IMR-90 (cell line): Measurements from ENCODE around the gene SPOUT1. TPM values are rescaled to one million over a fixed set of nuclear protein-coding genes. Genes with fewer than 3 reads are reported as not detected.

Source experiments
- ATAC-seq: fragments of 200-7000 bp; cut with Tn5 transposase; 2 replicates; pipeline ENCODE4 v1.9.1; 2020; ENCODE audit warnings: low read depth, mild to moderate bottlenecking, moderate library complexity
- Bru-seq: library from RNA; stranded (reverse); fragments of 400-500 nt; gene quantifications from one replicate; lab custom pipeline; 2021; lab: Mats Ljungman, UMichigan
- BruChase-seq, 2 experiments: library from RNA; stranded (reverse); fragments of 400-500 nt; gene quantifications; one replicate each; lab custom pipeline; 2021; lab: Mats Ljungman, UMichigan
- BruUV-seq: library from RNA; stranded (reverse); fragments of 400-500 nt; replicated peaks from 2 replicates; lab custom pipeline; 2021; lab: Mats Ljungman, UMichigan
- CTCF ChIA-PET: fragments of 300-600 bp; formaldehyde crosslinking; extraction: SDS; loops from one replicate; lab custom pipeline; 2021; ENCODE audit warnings: antibody characterized with exemption; lab: Yijun Ruan, JAX
- POLR2A ChIA-PET: fragments of 300-600 bp; sonication (Branson Sonifier 250); formaldehyde crosslinking; loops from one replicate; lab custom pipeline; 2022; ENCODE audit warnings: antibody characterized with exemption; ENCODE audit not compliant: unreplicated experiment; lab: Charles Lee
- DNase-seq: peaks from one replicate; pipeline ENCODE4 v3.0.0; 2013
- H2AFZ ChIP-seq: replicated peaks from 2 replicates; pipeline ENCODE3; 2013; ENCODE audit warnings: low read length, mild to moderate bottlenecking; ENCODE audit not compliant: poor library complexity
- H2AK5ac ChIP-seq: 2 replicates; pipeline ENCODE4 v1.6.1; 2013; ENCODE audit warnings: low read depth, low read length, inconsistent platforms
- H2AK9ac ChIP-seq: replicated peaks from 2 replicates; pipeline ENCODE3; 2013; ENCODE audit warnings: mild to moderate bottlenecking, low read depth, low read length, moderate library complexity; ENCODE audit not compliant: poor library complexity
- H2BK120ac ChIP-seq: 2 replicates; pipeline ENCODE4 v1.6.1; 2013; ENCODE audit warnings: low read depth, low read length, inconsistent platforms
- H2BK15ac ChIP-seq: 3 replicates; pipeline ENCODE4 v1.6.1; 2013; ENCODE audit warnings: low read depth, low read length, inconsistent platforms
- H2BK20ac ChIP-seq: 2 replicates; pipeline ENCODE4 v1.6.1; 2013; ENCODE audit warnings: low read depth, mild to moderate bottlenecking, inconsistent platforms, low read length, moderate library complexity
- H2BK5ac ChIP-seq: 2 replicates; pipeline ENCODE4 v1.6.1; 2013; ENCODE audit warnings: mild to moderate bottlenecking, low read depth, low read length, inconsistent platforms; ENCODE audit not compliant: poor library complexity, severe bottlenecking
- H3K14ac ChIP-seq: replicated peaks from 2 replicates; pipeline ENCODE4 v1.6.1; 2013; ENCODE audit warnings: low read depth, low read length, inconsistent platforms
- H3K18ac ChIP-seq: 2 replicates; pipeline ENCODE4 v1.6.1; 2013; ENCODE audit warnings: low read depth, low read length, control low read depth
- H3K23ac ChIP-seq: 2 replicates; pipeline ENCODE4 v1.6.1; 2013; ENCODE audit warnings: low read depth, low read length, inconsistent platforms
- H3K27ac ChIP-seq: 2 replicates; pipeline ENCODE4 v1.5.1; 2013; ENCODE audit warnings: mild to moderate bottlenecking, control low read depth, low read length; ENCODE audit not compliant: insufficient read depth
- H3K27me3 ChIP-seq: 2 replicates; pipeline ENCODE4 v1.6.1; 2013; ENCODE audit warnings: low read length; ENCODE audit not compliant: control insufficient read depth, insufficient read depth
- H3K36me3 ChIP-seq: 2 replicates; pipeline ENCODE4 v1.6.1; 2013; ENCODE audit warnings: low read length, mixed read lengths; ENCODE audit not compliant: control insufficient read depth, insufficient read depth
- H3K4ac ChIP-seq: 2 replicates; pipeline ENCODE4 v1.6.1; 2013; ENCODE audit warnings: low read depth, low read length, inconsistent platforms
- H3K4me1 ChIP-seq: 2 replicates; pipeline ENCODE4 v1.6.1; 2013; ENCODE audit warnings: low read length, mixed read lengths; ENCODE audit not compliant: control insufficient read depth, insufficient read depth
- H3K4me2 ChIP-seq: 2 replicates; pipeline ENCODE4 v1.6.1; 2013; ENCODE audit warnings: low read depth, mild to moderate bottlenecking, control low read depth, low read length, moderate library complexity
- H3K4me3 ChIP-seq: 2 replicates; pipeline ENCODE4 v1.5.1; 2013; ENCODE audit warnings: low read depth, mild to moderate bottlenecking, control low read depth, low read length, moderate library complexity; ENCODE audit not compliant: insufficient read depth
- H3K56ac ChIP-seq: 2 replicates; pipeline ENCODE4 v1.6.1; 2013; ENCODE audit warnings: low read length, inconsistent platforms; ENCODE audit not compliant: insufficient read depth; ENCODE audit errors: extremely low read depth
- H3K79me1 ChIP-seq, 2 experiments: 2 replicates each; pipeline ENCODE4 v1.6.1; 2013; ENCODE audit warnings: low read length in 2 of 2, inconsistent platforms in 1 of 2, low read depth in 1 of 2
- H3K9ac ChIP-seq: 2 replicates; pipeline ENCODE4 v1.6.1; 2013; ENCODE audit warnings: low read depth, low read length, control low read depth
- H3K9me1 ChIP-seq: 2 replicates; pipeline ENCODE4 v1.6.1; 2013; ENCODE audit warnings: low read length, inconsistent platforms; ENCODE audit not compliant: insufficient read depth
- H3K9me3 ChIP-seq: 2 replicates; pipeline ENCODE4 v1.6.1; 2013; ENCODE audit warnings: low read length; ENCODE audit not compliant: control insufficient read depth, insufficient read depth
- H4K20me1 ChIP-seq: 2 replicates; pipeline ENCODE4 v1.6.1; 2013; ENCODE audit warnings: low read length, inconsistent platforms; ENCODE audit not compliant: insufficient read depth
- H4K5ac ChIP-seq: 2 replicates; pipeline ENCODE4 v1.6.1; 2013; ENCODE audit warnings: mild to moderate bottlenecking, low read depth, low read length, control low read depth
- H4K8ac ChIP-seq, 2 experiments: 2 replicates each; pipeline ENCODE4 v1.6.1; 2013; ENCODE audit warnings: low read depth in 2 of 2, low read length in 2 of 2, control low read depth in 1 of 2, inconsistent platforms in 1 of 2
- H4K91ac ChIP-seq: 2 replicates; pipeline ENCODE4 v1.6.1; 2013; ENCODE audit warnings: low read depth, low read length, inconsistent platforms; ENCODE audit not compliant: insufficient read depth
- BHLHE40 ChIP-seq: fragments of 150-350 bp; IDR thresholded peaks from 2 replicates; pipeline ENCODE4 v1.6.1; 2016; ENCODE audit warnings: mild to moderate bottlenecking, low read depth, low read length
- CHD1 ChIP-seq: IDR thresholded peaks from 2 replicates; pipeline ENCODE4 v1.6.1; 2012; ENCODE audit warnings: low read depth, low read length, improper control_type of control experiment
- FOS ChIP-seq: fragments of 150-350 bp; IDR thresholded peaks from 2 replicates; pipeline ENCODE4 v1.6.1; 2016; ENCODE audit warnings: low read depth, low read length
- MAZ ChIP-seq: IDR thresholded peaks from 2 replicates; pipeline ENCODE4 v1.6.1; 2012; ENCODE audit warnings: low read depth, mild to moderate bottlenecking, low read length, improper control_type of control experiment, moderate library complexity, borderline replicate concordance
- MXI1 ChIP-seq: IDR thresholded peaks from 2 replicates; pipeline ENCODE4 v1.6.1; 2012; ENCODE audit warnings: low read depth, mild to moderate bottlenecking, low read length, moderate library complexity, borderline replicate concordance
- NFE2L2 ChIP-seq: fragments of 150-350 bp; IDR thresholded peaks from 2 replicates; pipeline ENCODE4 v1.6.1; 2016; ENCODE audit warnings: low read depth, mild to moderate bottlenecking, low read length
- POLR2A ChIP-seq: IDR thresholded peaks from 2 replicates; pipeline ENCODE4 v1.6.1; 2012; ENCODE audit warnings: mild to moderate bottlenecking, low read depth, low read length
- WGBS, 2 experiments: methylation state at CpG; one replicate each; pipeline versions ENCODE4 v1.1.5 to v1.1.7; 2013; ENCODE audit warnings: missing lambda C conversion rate in 2 of 2; ENCODE audit not compliant: insufficient read length in 1 of 2; ENCODE audit errors: extremely low coverage in 2 of 2; 5-methylcytosine and 5-hydroxymethylcytosine counted together
- dilution Hi-C: fragments of 300-500 bp; cut with HindIII; formaldehyde crosslinking; loops from one replicate; pipeline ENCODE4 v1.14.3; 2018; ENCODE audit warnings: low sequenced_read_pairs; ENCODE audit not compliant: unreplicated experiment
- in situ Hi-C: fragments of 300-500 bp; cut with MboI; formaldehyde crosslinking; loops from 3 replicates; pipeline ENCODE4 v1.14.3; 2019; ENCODE audit warnings: low sequenced_read_pairs, inconsistent platforms, mixed read lengths
- intact Hi-C: fragments of 100-400 bp; cut with micrococcal nuclease; formaldehyde crosslinking; loops from 2 replicates; pipeline ENCODE4 v1.10.0; 2022
- long read RNA-seq: library from polyadenylated mRNA; unstranded; transcript quantifications from one replicate; pipeline ENCODE4 v2.0.0, GENCODE V29; 2021; ENCODE audit not compliant: unreplicated experiment
- polyA plus RNA-seq, 3 experiments: library from polyadenylated mRNA; depleted of rRNA; stranded (reverse); fragments of >200 nt; gene quantifications; 2 replicates each; pipeline ENCODE4 v1.2.3, GENCODE V29; 2012; ENCODE audit warnings: low replicate concordance in 1 of 3
- total RNA-seq: library from RNA; depleted of rRNA; stranded (reverse); fragments of >200 nt; gene quantifications from 2 replicates; pipeline ENCODE4 v1.2.3, GENCODE V29; 2012; rRNA removed
- TF ChIP-seq, protein P1 (sequence below): fragments of 150-350 bp; IDR thresholded peaks from 2 replicates; pipeline ENCODE4 v1.6.1; 2017; ENCODE audit warnings: mild to moderate bottlenecking, antibody characterized with exemption, low read length, low read depth

SPOUT1 gene
- 15.8 and 17.9 TPM in 2 replicates for total RNA-seq
- 27.8 and 30.2 TPM in 2 replicates for polyA plus RNA-seq (2012; rRNA removed)
- polyA plus RNA-seq (2012; cell fraction: cytosol; rRNA removed) = 13.9 and 20.2 TPM in 2 replicates
- 40.1 and 103 TPM in 2 replicates for polyA plus RNA-seq (2012; cell fraction: nucleus; rRNA removed; ENCODE audit: low replicate concordance)
- Bru-seq, nascent RNA = percentile 56 among the genes with signal in this experiment
- BruChase-seq, experiment 1, labeled RNA remaining after a 6-hour chase = percentile 64 among the genes with signal in this experiment
- percentile 62 among the genes with signal in this experiment for BruChase-seq, experiment 2, labeled RNA remaining after a 2-hour chase
- long read RNA-seq, full-length matches to known transcripts = 21 of 44 reads
- long read RNA-seq, partial matches to known transcripts = 4 of 44 reads
- long read RNA-seq, other reads (novel, unspliced or antisense) = 19 of 44 reads

GRCh38 chr9:128829477-128830251 lies at the start of gene SPOUT1:
Gene SPOUT1, minus strand, starts transcription at chr9:128829794. Its CDS starts 14 bp downstream, at chr9:128829780.
- Histone ChIP-seq H3K4me1 (peaks cover 5% of the 10 kb centered on the region; the same call in 1 of the 2 replicates), H3K4me3 (peak within 1 kb of the TSS; percentile 80), H3K18ac (no peak within 1 kb of the TSS), H3K23ac (peak within 1 kb of the TSS; percentile 78), H2AK9ac (peak within 1 kb of the TSS; percentile 95), H3K79me1 (peaks cover 23% of the 10 kb centered on the region in 2 experiments), H2BK5ac (peak within 1 kb of the TSS; percentile 44), H2AK5ac (peak within 1 kb of the TSS; percentile 53; the same call in 1 of the 2 replicates), H2BK15ac (no peak within 1 kb of the TSS), H3K27ac (peak within 1 kb of the TSS; percentile 73), H3K56ac (peak within 1 kb of the TSS; percentile 66), H3K14ac (peak within 1 kb of the TSS; percentile 79), H3K27me3 (no peaks in the 10 kb centered on the region), H4K5ac (no peak within 1 kb of the TSS), H3K9me1 (peaks cover 6% of the 10 kb centered on the region; the same call in 1 of the 2 replicates), H2AFZ (peak within 1 kb of the TSS; percentile 98), H3K9ac (peak within 1 kb of the TSS; percentile 49), H3K4ac (peak within 1 kb of the TSS; percentile 45), H2BK20ac (no peak within 1 kb of the TSS), H3K9me3 (no peaks in the 10 kb centered on the region), H2BK120ac (no peak within 1 kb of the TSS), H4K8ac (peak within 1 kb of the TSS; percentile 25 to 83; a peak in 3 of 4 replicates), H3K36me3 (peaks cover 21% of the 10 kb centered on the region), H4K91ac (no peak within 1 kb of the TSS), H3K4me2 (peak within 1 kb of the TSS; percentile 96), H4K20me1 (0 out of 2 replicates have a peak, but pooled peaks cover 3% of the 10 kb centered on the region)
- intact Hi-C loops = no loop called here
- CTCF ChIA-PET = interaction anchor here (1.5 kb wide), 1 partner anchor 11 kb away, joined by 6 read pairs; the partner anchor contains the start of gene ENDOG
- BruUV-seq = no TSS peak
- TF ChIP-seq BHLHE40 (peak; percentile 20; the same call in 1 of the 2 replicates), CHD1 (no peak), NFE2L2 (no peak), MXI1 (peak; percentile 95), FOS (no peak), MAZ (peak; percentile 51; the same call in 1 of the 2 replicates), POLR2A (peak; percentile 37; the same call in 1 of the 2 replicates)
- TF ChIP-seq, protein P1, sequence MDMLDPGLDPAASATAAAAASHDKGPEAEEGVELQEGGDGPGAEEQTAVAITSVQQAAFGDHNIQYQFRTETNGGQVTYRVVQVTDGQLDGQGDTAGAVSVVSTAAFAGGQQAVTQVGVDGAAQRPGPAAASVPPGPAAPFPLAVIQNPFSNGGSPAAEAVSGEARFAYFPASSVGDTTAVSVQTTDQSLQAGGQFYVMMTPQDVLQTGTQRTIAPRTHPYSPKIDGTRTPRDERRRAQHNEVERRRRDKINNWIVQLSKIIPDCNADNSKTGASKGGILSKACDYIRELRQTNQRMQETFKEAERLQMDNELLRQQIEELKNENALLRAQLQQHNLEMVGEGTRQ = peak; percentile 39; the same call in 1 of the 2 replicates
- POLR2A ChIA-PET = interaction anchor here (0.5 to 0.6 kb wide), 2 partner anchors 22 to 749 kb away, joined by 4 read pairs; no protein-coding TSS in a partner anchor
- peak; percentile 86 for DNase-seq
- ATAC-seq = peak; percentile 100
- dilution Hi-C loops = no loop called here
- WGBS, 2 experiments = 2% methylated on average over 21 of the region's 56 CpGs; no CpG with 5 or more reads in 1 of the 2 experiments
- in situ Hi-C loops = no loop called here
